Measurements from ENCODE around the gene ST7.

DNA sequence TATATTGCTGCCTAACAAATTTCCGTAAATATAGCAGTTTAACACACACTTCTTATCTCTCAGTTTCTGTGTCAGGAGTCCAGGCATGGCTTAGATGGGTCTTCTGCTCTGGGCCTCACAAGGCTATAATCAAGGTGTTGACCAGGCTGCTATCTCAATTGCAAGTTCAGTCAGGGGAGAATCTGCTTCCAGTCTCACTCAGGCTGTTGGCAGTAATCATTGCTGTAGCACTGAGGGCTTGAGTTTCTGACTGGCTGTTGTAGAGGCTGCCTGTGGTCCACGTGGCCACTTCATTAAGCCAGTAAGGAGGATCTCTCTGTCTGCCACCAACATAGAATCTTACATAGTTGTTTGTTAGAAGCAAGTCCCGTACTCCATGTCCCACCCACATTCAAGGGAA lies 138.4 kb downstream of the ST7 start:
- TF ChIP-seq, protein P1, sequence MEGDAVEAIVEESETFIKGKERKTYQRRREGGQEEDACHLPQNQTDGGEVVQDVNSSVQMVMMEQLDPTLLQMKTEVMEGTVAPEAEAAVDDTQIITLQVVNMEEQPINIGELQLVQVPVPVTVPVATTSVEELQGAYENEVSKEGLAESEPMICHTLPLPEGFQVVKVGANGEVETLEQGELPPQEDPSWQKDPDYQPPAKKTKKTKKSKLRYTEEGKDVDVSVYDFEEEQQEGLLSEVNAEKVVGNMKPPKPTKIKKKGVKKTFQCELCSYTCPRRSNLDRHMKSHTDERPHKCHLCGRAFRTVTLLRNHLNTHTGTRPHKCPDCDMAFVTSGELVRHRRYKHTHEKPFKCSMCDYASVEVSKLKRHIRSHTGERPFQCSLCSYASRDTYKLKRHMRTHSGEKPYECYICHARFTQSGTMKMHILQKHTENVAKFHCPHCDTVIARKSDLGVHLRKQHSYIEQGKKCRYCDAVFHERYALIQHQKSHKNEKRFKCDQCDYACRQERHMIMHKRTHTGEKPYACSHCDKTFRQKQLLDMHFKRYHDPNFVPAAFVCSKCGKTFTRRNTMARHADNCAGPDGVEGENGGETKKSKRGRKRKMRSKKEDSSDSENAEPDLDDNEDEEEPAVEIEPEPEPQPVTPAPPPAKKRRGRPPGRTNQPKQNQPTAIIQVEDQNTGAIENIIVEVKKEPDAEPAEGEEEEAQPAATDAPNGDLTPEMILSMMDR (IDR thresholded peaks at IDR 0.05; ENCODE audit: low read depth, low read length): no peak
- TF ChIP-seq POLR2A (IDR thresholded peaks at IDR 0.05; ENCODE audit: extremely low read depth, insufficient read length): no peak
- no peak for TF ChIP-seq MYC (IDR thresholded peaks at IDR 0.05; ENCODE audit: low read depth, low read length)
